ENCODE results near the gene COX19.
"Not testable (repeated sequence)": the region's sequence is repeated elsewhere in the genome, so short reads cannot be mapped to it uniquely, and the experiment has no call there.

Gene COX19

DNA sequence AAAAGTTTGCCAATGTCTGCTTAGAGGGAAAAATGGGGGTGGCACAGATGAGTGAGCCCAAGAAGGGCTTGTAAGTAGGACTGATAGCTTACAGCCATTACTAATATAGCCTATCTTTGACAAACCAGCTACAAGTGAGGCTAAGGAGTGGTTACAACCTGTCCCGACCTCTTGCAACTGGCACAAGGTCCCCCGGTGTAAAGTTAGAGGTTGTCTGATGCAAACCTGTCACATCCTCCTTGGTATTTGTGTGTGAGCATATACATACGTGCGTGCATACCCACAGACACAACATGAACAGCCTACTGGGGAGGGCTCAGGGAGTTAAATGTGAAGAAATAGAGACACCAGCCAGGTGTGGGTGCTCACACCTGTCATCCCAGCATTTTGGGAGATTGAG lies 35.5 kb downstream of the COX19 start:
- no peak for FAIRE-seq

GRCh38 chr7:938546-939185 lies 36.7 kb downstream of the COX19 start:
- no peak for FAIRE-seq

- FAIRE-seq = no peak
Observed at GRCh38 chr7:937856-938484, 37.4 kb downstream of the COX19 start.

- no peak for FAIRE-seq
Observed at GRCh38 chr7:936386-937054, 38.8 kb downstream of the COX19 start.

DNA sequence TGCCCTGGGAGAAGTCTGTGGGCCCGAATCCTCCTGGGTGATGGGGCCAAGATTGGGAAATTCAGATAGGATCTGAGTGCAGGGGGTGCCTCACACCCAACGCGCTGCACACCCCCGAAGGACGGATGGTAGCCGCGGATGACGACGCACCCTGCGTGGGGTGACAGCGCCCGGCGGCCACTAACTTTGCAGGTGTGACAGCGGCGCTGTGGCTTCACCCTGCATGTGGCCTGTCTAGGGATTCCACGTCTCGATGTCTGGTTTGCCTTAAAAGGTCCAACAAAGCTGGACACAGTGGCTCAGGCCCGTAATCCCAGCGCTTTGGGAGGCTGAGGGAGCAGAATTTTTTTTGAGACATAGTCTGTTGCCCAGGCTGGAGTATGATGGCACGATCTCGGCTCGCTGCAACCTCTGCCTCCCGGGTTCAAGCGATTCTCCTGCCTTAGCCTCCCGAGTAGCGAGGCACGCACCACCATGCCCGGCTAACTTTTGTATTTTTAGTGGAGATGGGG lies 39.4 kb downstream of the COX19 start:
- FAIRE-seq = no peak

DNA sequence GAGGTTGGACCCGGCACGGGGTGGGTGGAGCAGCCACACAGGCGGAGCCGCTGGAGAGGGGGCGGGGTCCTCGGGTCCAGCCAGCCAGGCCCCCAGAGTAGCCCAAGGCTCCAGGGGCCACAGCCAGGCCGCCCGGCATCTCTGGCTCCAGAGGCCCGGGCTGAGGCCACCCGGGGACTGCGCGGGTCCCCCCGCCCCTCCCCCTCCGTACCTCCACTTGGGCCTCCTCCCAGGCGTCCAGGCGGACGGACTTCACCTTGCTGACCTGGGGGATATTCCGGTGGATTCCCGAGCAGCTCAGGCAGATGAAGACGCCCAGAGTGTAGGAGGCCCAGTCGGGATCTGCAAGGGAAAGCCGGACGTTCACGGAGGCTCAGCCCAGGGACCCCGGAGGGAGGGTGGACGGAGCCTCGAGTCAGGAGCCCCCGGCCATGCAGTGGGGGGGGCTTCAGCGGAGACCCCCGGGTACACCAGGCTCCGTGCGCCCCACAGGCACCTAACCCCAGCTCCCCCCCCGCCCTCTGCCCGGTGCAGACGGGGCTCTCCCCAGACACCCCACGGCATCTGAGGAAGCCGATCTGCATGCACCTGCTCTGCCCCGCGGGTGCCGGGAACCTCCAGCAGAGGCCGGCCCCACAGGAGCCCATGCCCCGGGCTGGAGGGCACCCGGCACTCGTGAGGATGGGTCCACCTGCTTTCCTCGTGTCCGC lies 40.0 kb downstream of the COX19 start:
- no peak for FAIRE-seq

DNA sequence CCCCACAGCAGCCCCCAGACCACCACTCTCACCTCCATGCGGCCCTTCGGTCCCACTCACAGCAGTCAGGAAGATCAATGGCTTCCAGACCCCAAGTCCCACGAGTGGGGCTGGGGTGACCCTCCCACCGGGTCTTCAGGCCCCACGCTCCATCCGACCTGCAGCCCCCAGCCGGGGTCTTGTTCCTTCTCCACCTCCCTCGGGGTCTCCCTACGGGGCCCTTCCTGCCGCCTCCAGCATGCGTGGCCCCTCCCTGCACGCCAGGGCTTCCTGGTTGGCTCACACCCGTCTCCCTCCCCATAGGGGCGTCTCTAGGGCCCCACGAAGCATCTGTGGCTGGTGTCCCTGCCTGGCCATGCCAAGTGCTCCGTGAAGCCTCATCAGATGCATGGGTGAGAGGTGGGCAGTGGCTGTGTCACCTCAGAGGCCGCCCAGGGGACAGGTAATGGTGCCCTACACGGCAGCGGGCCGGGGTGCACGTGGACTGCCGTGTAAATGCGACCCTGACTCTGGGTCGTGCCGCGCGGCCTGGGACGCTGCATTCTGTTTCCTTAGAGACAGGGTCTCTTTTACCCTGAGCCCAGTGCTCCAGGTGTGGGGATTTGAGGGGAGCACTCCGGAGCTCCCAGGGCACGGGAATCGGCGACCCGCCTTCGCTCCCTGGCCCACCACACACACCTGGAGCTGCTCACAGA lies 40.7 kb downstream of the COX19 start:
- no peak for FAIRE-seq

GRCh38 chr7:932651-932975 lies 42.7 kb downstream of the COX19 start:
- FAIRE-seq = no peak

- FAIRE-seq = no peak
Observed at GRCh38 chr7:931871-932650, 43.3 kb downstream of the COX19 start.

- no peak for FAIRE-seq
Observed at GRCh38 chr7:930975-931758, 44.2 kb downstream of the COX19 start.

DNA sequence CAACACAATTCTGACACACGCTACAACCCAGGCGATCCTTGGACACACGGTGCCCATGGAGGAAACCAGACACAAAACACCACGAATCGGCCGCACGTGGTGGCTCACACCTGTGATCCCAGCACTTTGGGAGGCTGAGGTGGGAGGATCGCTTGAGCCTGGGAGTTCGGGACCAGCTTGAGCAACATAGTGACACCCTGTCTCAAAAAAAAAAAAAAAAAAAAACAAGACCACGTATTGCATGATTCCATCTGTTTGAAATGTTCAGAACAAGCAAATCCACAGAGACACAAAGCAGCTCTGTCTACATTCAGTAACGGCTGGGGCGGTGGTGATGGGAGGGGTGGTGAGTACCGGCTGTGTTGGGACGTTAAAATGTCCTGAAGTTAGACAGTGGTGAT lies 46.0 kb downstream of the COX19 start:
- FAIRE-seq = no peak

GRCh38 chr7:927031-927671 lies 48.2 kb downstream of the COX19 start:
- no peak for FAIRE-seq

- FAIRE-seq = no peak
Observed at GRCh38 chr7:926061-927030, 49.0 kb downstream of the COX19 start.

DNA sequence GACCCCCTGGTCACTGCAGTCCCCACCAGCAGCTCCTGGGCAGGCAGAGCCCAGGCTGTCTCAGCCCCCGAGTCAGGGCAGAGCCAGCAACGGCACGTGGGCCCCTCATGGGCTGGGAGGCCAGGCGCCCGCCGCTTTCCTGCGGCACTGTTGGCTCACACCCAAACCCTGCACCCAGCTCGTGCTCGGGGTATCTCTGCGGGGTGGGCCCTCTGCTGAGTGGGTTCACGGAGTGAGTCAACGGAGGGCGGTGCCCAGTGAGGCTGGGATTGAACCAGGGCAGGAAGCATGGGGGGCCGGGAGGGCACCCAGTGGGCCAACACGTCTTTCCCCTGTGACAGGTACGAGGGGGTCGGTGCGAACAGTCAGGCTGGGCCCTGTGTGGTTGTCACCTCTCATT lies 49.7 kb downstream of the COX19 start:
- no peak for FAIRE-seq

DNA sequence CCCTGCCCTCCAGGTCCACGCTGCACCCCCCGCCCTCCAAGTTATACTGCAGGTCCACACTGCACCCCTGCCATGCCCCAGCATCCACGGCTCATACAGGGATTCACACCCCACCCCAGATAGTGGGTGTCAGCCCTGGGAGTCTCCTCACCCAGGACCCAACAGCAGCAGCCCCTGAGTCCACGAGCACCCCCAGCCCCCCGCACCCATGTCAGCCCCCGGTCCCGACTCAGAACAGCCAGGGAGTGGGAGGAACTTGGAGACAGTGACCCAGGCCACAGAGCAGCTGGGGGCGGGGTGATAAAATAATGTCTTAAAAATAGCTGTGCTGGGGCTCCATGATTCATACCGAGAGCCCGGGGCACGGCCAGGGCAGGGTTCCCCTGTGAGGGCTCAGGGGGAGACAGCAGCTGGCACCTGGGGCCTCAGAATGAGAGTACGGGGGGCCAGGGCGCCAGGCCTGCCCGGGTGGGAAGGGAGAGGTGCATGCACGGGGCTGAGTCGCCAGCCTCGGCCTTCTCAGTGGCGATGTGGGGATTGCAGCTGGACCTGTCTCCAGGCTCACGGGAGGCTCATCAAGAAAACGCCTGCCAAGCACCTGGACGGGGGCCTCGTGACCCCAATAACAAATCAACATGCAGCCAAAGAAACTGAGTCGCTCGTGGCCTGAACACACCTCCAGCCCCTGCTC lies 50.7 kb downstream of the COX19 start:
- FAIRE-seq = no peak

DNA sequence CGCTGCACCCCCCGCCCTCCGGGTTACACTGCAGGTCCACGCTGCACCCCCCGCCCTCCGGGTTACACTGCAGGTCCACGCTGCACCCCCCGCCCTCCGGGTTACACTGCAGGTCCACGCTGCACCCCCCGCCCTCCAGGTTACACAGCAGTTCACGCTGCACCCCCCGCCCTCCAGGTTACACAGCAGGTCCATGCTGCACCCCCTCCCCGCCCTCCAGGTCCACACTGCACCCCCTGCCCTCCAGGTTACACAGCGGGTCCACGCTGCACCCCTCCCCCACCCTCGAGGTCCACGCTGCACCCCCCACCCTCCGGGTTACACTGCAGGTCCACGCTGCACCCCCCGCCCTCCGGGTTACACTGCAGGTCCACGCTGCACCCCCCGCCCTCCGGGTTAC lies 51.3 kb downstream of the COX19 start:
- not testable (repeated sequence) for FAIRE-seq

GRCh38 chr7:923108-924041 lies 52.0 kb downstream of the COX19 start:
- FAIRE-seq = no peak

Measured in islet of Langerhans (tissue), 1 donor.